Activated CD8-positive, alpha-beta memory T cell treated with anti-CD3 and anti-CD28 coated beads, Interleukin-2, amount 50 U/mL, for 48 hours (primary cell): ENCODE results near the gene IFITM10.
"Not testable (repeated sequence)": the region's sequence is repeated elsewhere in the genome, so short reads cannot be mapped to it uniquely, and the experiment has no call there.

Experiments used
- DNase-seq: peaks from one replicate; pipeline ENCODE4 v3.0.0-alpha.2; 2020

IFITM10 gene

GRCh38 chr11:1689250-1690166 lies 60.9 kb downstream of the IFITM10 start:
- DNase-seq: not testable (repeated sequence)

- not testable (repeated sequence) for DNase-seq
Observed at GRCh38 chr11:1688336-1688947, 62.0 kb downstream of the IFITM10 start.

GRCh38 chr11:1686220-1686619 lies 64.2 kb downstream of the IFITM10 start:
- DNase-seq: not testable (repeated sequence)

GRCh38 chr11:1684886-1685874 lies 65.2 kb downstream of the IFITM10 start:
- not testable (repeated sequence) for DNase-seq

- DNase-seq: not testable (repeated sequence)
Observed at GRCh38 chr11:1683904-1684572, 66.4 kb downstream of the IFITM10 start.

GRCh38 chr11:1683216-1683615 lies 67.2 kb downstream of the IFITM10 start:
- DNase-seq: not testable (repeated sequence)
